Measurements from ENCODE around the gene LCP2. TPM values are rescaled to one million over a fixed set of nuclear protein-coding genes. Genes with fewer than 3 reads are reported as not detected.

Gene LCP2
- total and polyA plus RNA-seq, 2 of the 8 experiments (the other 6 are each of a cell fraction or from before 2014, with no cell fraction given) = 0.26 to 0.33 TPM

DNA sequence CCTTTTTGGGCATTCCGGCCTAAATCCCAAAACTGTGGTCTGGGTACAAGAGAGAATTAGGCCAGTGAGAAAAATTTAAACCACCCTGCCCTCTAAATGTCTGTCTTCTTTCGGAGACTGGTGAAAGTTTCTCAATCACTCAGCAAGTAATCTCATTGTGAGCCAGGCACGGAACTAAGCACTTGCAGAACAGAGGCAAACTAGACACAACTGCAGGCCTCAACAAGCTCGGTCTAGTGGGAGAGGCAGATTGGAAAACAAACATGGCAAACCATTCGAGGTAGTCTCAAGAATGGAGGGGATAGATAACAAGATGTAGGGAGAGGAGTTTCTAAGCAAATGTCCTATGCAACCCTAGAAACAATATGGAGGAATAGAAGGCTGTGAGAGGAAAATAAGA, 73.7 kb downstream of the LCP2 start:
- Histone ChIP-seq H2AFZ (ENCODE audit: low read length) (no peak overlapping the region), H3K27ac (ENCODE audit: low read depth, low read length) (no peak overlapping the region), H3K56ac (replicated peaks; ENCODE audit: insufficient read length, low read depth, low read length) (no peak overlapping the region), H3K36me3 (ENCODE audit: control insufficient read depth in 2 of 4, insufficient read depth in 4 of 4, low read length in 3 of 4) (no peaks in the 10 kb centered on the region), H2BK5ac (ENCODE audit: low read depth, low read length) (no peak overlapping the region), H3K79me1 (ENCODE audit: low read depth, low read length) (no peaks in the 10 kb centered on the region), H3K79me2 (ENCODE audit: control insufficient read depth in 1 of 2, insufficient read depth in 2 of 2, low read length in 2 of 2) (no peaks in the 10 kb centered on the region), H3K23me2 (ENCODE audit: low read depth, low read length) (no peaks in the 10 kb centered on the region; the same call in 1 of the 2 replicates), H3K9me3 (ENCODE audit: insufficient read depth in 2 of 2, low read depth in 1 of 2, low read length in 1 of 2) (no peaks in the 10 kb centered on the region), H4K5ac (ENCODE audit: insufficient read length, low read depth, low read length) (no peak overlapping the region), H2AK5ac (ENCODE audit: low read depth, low read length) (no peak overlapping the region), H3K27me3 (replicated peaks in 1 of 4; ENCODE audit: control insufficient read depth in 3 of 4, extremely low read depth in 1 of 4, insufficient read depth in 3 of 4, low read length in 3 of 4) (peaks cover 0 to 15% (median 4%) of the 10 kb centered on the region in 4 experiments; a peak in 4 of 7 replicates), H3K4me2 (ENCODE audit: insufficient read depth in 1 of 2, low read depth in 2 of 2, low read length in 2 of 2) (no peak overlapping the region), H2BK120ac (replicated peaks; ENCODE audit: low read depth, low read length) (no peak overlapping the region), H3K9ac (replicated peaks in 1 of 4; ENCODE audit: extremely low read depth in 1 of 4, low read depth in 3 of 4, low read length in 3 of 4) (no peak overlapping the region), H3K4me3 (ENCODE audit: extremely low read depth in 1 of 4, insufficient read depth in 2 of 4, low read depth in 3 of 4, low read length in 4 of 4) (no peak overlapping the region), H4K8ac (ENCODE audit: extremely low read depth, insufficient read depth, low read length) (no peak overlapping the region), H3K23ac (ENCODE audit: insufficient read length) (no peak overlapping the region), H3K4ac (replicated peaks; ENCODE audit: insufficient read length, low read depth, low read length) (no peak overlapping the region), H3K14ac (ENCODE audit: insufficient read length) (no peak overlapping the region), H2BK15ac (ENCODE audit: low read length) (no peak overlapping the region), H4K20me1 (replicated peaks in 1 of 2; ENCODE audit: control insufficient read depth in 1 of 2, insufficient read depth in 2 of 2, low read length in 2 of 2) (peaks cover 0 to 1% of the 10 kb centered on the region in 2 experiments), H3K18ac (ENCODE audit: extremely low read depth, low read length) (no peak overlapping the region), H3K4me1 (replicated peaks in 1 of 4; ENCODE audit: control insufficient read depth in 3 of 4, insufficient read depth in 4 of 4, low read length in 3 of 4) (peaks cover 0 to 10% (median 4%) of the 10 kb centered on the region in 4 experiments; a peak in 4 of 7 replicates), H2BK12ac (ENCODE audit: low read depth, low read length) (no peak overlapping the region), H2BK20ac (ENCODE audit: low read length) (no peak overlapping the region), H4K91ac (replicated peaks; ENCODE audit: insufficient read length, low read length) (no peak overlapping the region)
- ChIA-PET CTCF (ENCODE audit: partially characterized antibody) (interaction anchor here (0.9 to 12.7 kb wide), 14 partner anchors 8 to 400 kb away, joined by 3 to 151 read pairs (median 6); no protein-coding TSS in a partner anchor), POLR2A (ENCODE audit: partially characterized antibody) (no interaction called here)
- DNase-seq (ENCODE audit: low read depth in 1 of 2, low spot score in 2 of 2) = no peak
- 94% methylated on average over 5 of the region's 5 CpGs; no CpG with 5 or more reads in 1 of the 2 experiments for WGBS, 2 experiments (ENCODE audit: extremely low coverage in 1 of 2, insufficient coverage in 1 of 2, insufficient read length in 1 of 2, insufficient replicate concordance in 2 of 2, low coverage in 1 of 2, low lambda C conversion rate in 2 of 2, missing lambda C conversion rate in 1 of 2)
- no peak for FAIRE-seq
- no peak for TF ChIP-seq GTF2F1 (IDR thresholded peaks at IDR 0.05; ENCODE audit: borderline replicate concordance, low read depth, low read length)
- no peak for TF ChIP-seq RXRA (IDR thresholded peaks at IDR 0.05; ENCODE audit: insufficient read depth, low read depth, low read length)
- no peak for TF ChIP-seq NRF1 (IDR thresholded peaks at IDR 0.05; ENCODE audit: low read depth, low read length)
- TF ChIP-seq POLR2AphosphoS5 (IDR thresholded peaks at IDR 0.05; ENCODE audit: low read depth, low read length) = no peak
- TF ChIP-seq CEBPB (IDR thresholded peaks at IDR 0.05; ENCODE audit: low read depth, low read length) = no peak
- TF ChIP-seq FOSL1 (IDR thresholded peaks at IDR 0.05; ENCODE audit: insufficient read depth, low read depth, low read length) = no peak
- no peak for TF ChIP-seq GABPA (IDR thresholded peaks at IDR 0.05; ENCODE audit: borderline replicate concordance, insufficient read depth, low read length)
- TF ChIP-seq CBX5 (IDR thresholded peaks at IDR 0.05; ENCODE audit: low read depth, low read length) = no peak
- TF ChIP-seq, protein P1, sequence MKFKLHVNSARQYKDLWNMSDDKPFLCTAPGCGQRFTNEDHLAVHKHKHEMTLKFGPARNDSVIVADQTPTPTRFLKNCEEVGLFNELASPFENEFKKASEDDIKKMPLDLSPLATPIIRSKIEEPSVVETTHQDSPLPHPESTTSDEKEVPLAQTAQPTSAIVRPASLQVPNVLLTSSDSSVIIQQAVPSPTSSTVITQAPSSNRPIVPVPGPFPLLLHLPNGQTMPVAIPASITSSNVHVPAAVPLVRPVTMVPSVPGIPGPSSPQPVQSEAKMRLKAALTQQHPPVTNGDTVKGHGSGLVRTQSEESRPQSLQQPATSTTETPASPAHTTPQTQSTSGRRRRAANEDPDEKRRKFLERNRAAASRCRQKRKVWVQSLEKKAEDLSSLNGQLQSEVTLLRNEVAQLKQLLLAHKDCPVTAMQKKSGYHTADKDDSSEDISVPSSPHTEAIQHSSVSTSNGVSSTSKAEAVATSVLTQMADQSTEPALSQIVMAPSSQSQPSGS (IDR thresholded peaks at IDR 0.05; ENCODE audit: low read length) = no peak
- TF ChIP-seq CBX8 (IDR thresholded peaks at IDR 0.05; ENCODE audit: borderline replicate concordance, low read depth, low read length) = no peak
- no peak for TF ChIP-seq SAP30 (IDR thresholded peaks at IDR 0.05; ENCODE audit: insufficient read depth, insufficient replicate concordance, low read length)
- no peak for TF ChIP-seq BRCA1 (IDR thresholded peaks at IDR 0.05; ENCODE audit: low read depth, low read length)
- no peak for TF ChIP-seq SIX5 (IDR thresholded peaks at IDR 0.05; ENCODE audit: low read depth, low read length)

Measured in H1 (cell line).